ENCODE data around the gene TTC21A.

- TF ChIP-seq YY1 (IDR thresholded peaks at IDR 0.05; ENCODE audit: low read depth) = no peak
- TF ChIP-seq RAD21 (IDR thresholded peaks at IDR 0.05; ENCODE audit: low read depth) = no peak
- TF ChIP-seq EP300 (IDR thresholded peaks at IDR 0.05; ENCODE audit: borderline replicate concordance) = no peak
- TF ChIP-seq NFIC (IDR thresholded peaks at IDR 0.05) = no peak
- TF ChIP-seq TAF1 (IDR thresholded peaks at IDR 0.05; ENCODE audit: low read depth) = no peak
- no peak for TF ChIP-seq TEAD4 (IDR thresholded peaks at IDR 0.05)
- TF ChIP-seq CEBPB (IDR thresholded peaks at IDR 0.05) = no peak
- no peak for TF ChIP-seq REST (IDR thresholded peaks at IDR 0.05; ENCODE audit: low read depth)
- TF ChIP-seq MAX (IDR thresholded peaks at IDR 0.05) = no peak
Observed at GRCh38 chr3:39102504-39103323, 4.8 kb upstream of the TTC21A start.
